K562 (cell line): ENCODE data around the gene KHSRP. TPM values are rescaled to one million over a fixed set of nuclear protein-coding genes. Genes with fewer than 3 reads are reported as not detected.

Experiments used
- ASH1L ChIP-seq: fragments of 450-650 bp; IDR thresholded peaks from 2 replicates; pipeline ENCODE4 v1.6.1; 2018; ENCODE audit warnings: borderline replicate concordance, mild to moderate bottlenecking, low read depth; ENCODE audit not compliant: partially characterized antibody
- ATF1 ChIP-seq, 2 experiments: fragments of 450-650 bp in 1 of 2; IDR thresholded peaks; 2 replicates each; pipeline ENCODE4 v1.6.1; 2016; ENCODE audit warnings: missing compliant biosample characterization in 1 of 2, missing genetic modification characterization in 1 of 2
- DDX20 ChIP-seq: fragments of 450-650 bp; IDR thresholded peaks from 2 replicates; pipeline ENCODE4 v1.6.1; 2016; ENCODE audit warnings: missing genetic modification characterization, low read depth, mild to moderate bottlenecking, missing compliant biosample characterization, moderate library complexity
- E2F1 ChIP-seq: sonication (generic); formaldehyde crosslinking; IDR thresholded peaks from 2 replicates; pipeline ENCODE4 v1.8.1; 2023; ENCODE audit warnings: mild to moderate bottlenecking, missing genetic modification reagents, moderate library complexity
- E2F8 ChIP-seq: fragments of 450-650 bp; IDR thresholded peaks from 2 replicates; pipeline ENCODE4 v1.7.1; 2018; ENCODE audit warnings: mild to moderate bottlenecking, low read depth; ENCODE audit not compliant: partially characterized antibody
- ELK1 ChIP-seq: sonication (generic); formaldehyde crosslinking; IDR thresholded peaks from 2 replicates; pipeline ENCODE4 v1.8.1; 2022; ENCODE audit warnings: missing genetic modification reagents
- ERF ChIP-seq: fragments of 450-650 bp; formaldehyde crosslinking; IDR thresholded peaks from 2 replicates; pipeline ENCODE4 v1.4.0; 2020; ENCODE audit warnings: mild to moderate bottlenecking, mixed read lengths
- ETV1 ChIP-seq: fragments of 450-650 bp; conservative IDR thresholded peaks from 2 replicates; pipeline ENCODE4 v1.6.1; 2016; ENCODE audit warnings: missing genetic modification characterization, control low read depth, low read depth, missing compliant biosample characterization
- MXD1 ChIP-seq: fragments of 250-450 bp; sonication (Bioruptor Pico); IDR thresholded peaks from 2 replicates; pipeline ENCODE4 v1.8.0; 2021; ENCODE audit warnings: borderline replicate concordance, mild to moderate bottlenecking, moderate library complexity; ENCODE audit not compliant: poor library complexity, severe bottlenecking
- NR2F6 ChIP-seq: fragments of 450-650 bp; formaldehyde crosslinking; IDR thresholded peaks from 2 replicates; pipeline ENCODE4 v1.4.0; 2020; ENCODE audit warnings: mild to moderate bottlenecking
- PHF21A ChIP-seq: fragments of 450-650 bp; IDR thresholded peaks from 2 replicates; pipeline ENCODE4 v1.6.1; 2017; ENCODE audit warnings: low read depth, borderline replicate concordance
- RBM25 ChIP-seq: fragments of 200-400 bp; formaldehyde crosslinking; IDR thresholded peaks from 2 replicates; pipeline ENCODE4 v1.6.1; 2018; ENCODE audit warnings: low read length, low read depth, moderate library complexity; ENCODE audit not compliant: severe bottlenecking
- WHSC1 ChIP-seq: IDR thresholded peaks from one replicate; pipeline ENCODE4 v1.6.1; 2012; ENCODE audit warnings: low read length, control low read depth, inconsistent platforms
- ZNF41 ChIP-seq: fragments of 250-450 bp; sonication (Bioruptor Pico); conservative IDR thresholded peaks from 2 replicates; pipeline ENCODE4 v1.4.0; 2020; ENCODE audit warnings: mild to moderate bottlenecking
- ZNF778 ChIP-seq: fragments of 450-650 bp; formaldehyde crosslinking; IDR thresholded peaks from 2 replicates; pipeline ENCODE4 v1.4.0; 2020; ENCODE audit warnings: mild to moderate bottlenecking, moderate library complexity
- ZNF780A ChIP-seq: fragments of 250-450 bp; sonication (Bioruptor Pico); IDR thresholded peaks from 2 replicates; pipeline ENCODE4 v1.5.0; 2021; ENCODE audit warnings: mild to moderate bottlenecking
- polyA plus RNA-seq, 8 experiments: library from polyadenylated mRNA; depleted of rRNA in 4 of 8; stranded (reverse) in 5 of 8; unstranded in 3 of 8; fragments of >200 nt; fragmentation: Nextera tagmentation in 2 of 8; fragmentation: Illumina TruSeq in 1 of 8; extraction: Ambion mirVana in 2 of 8; extraction: Trizol in 1 of 8; gene quantifications; 2 replicates each; pipeline versions ENCODE4 v1.2.1 to v1.2.3, GENCODE V29; 2011 to 2014; ENCODE audit warnings: inconsistent platforms in 1 of 8, missing spikeins in 1 of 8
- total RNA-seq, 7 experiments: library from RNA; depleted of rRNA in 6 of 7; stranded (reverse); fragments of >200 nt in 6 of 7; fragmentation: Illumina TruSeq in 2 of 7; extraction: Trizol in 2 of 7; gene quantifications; 2 replicates each; pipeline versions ENCODE4 v1.2.1 to v1.2.3, GENCODE V29; 2011 to 2021; ENCODE audit warnings: low replicate concordance in 1 of 7
- TF ChIP-seq, protein P1 (sequence below): fragments of 450-650 bp; IDR thresholded peaks from 2 replicates; pipeline ENCODE4 v1.6.1; 2016; ENCODE audit warnings: mild to moderate bottlenecking
- TF ChIP-seq, protein P2 (sequence below): IDR thresholded peaks from 2 replicates; pipeline ENCODE4 v1.6.1; 2016; ENCODE audit warnings: missing genetic modification characterization, missing compliant biosample characterization

Gene KHSRP
- total and polyA plus RNA-seq, 9 of the 15 experiments (the other 6 are each of a cell fraction or from before 2014, with no cell fraction given) = 4.2 to 564 (median 139) TPM

DNA sequence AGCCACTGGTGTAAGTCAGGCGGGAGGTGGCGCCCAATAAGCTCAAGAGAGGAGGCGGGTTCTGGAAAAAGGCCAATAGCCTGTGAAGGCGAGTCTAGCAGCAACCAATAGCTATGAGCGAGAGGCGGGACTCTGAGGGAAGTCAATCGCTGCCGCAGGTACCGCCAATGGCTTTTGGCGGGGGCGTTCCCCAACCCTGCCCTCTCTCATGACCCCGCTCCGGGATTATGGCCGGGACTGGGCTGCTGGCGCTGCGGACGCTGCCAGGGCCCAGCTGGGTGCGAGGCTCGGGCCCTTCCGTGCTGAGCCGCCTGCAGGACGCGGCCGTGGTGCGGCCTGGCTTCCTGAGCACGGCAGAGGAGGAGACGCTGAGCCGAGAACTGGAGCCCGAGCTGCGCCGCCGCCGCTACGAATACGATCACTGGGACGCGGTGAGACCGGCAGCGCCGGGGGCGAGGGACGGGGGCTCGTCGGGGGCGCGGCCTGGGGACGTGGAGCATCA, 52.0 kb downstream of the KHSRP start, which contains the start of gene ALKBH7 (continued):
- TF ChIP-seq DDX20 (tag) (no peak), NR2F6 (CRISPR knock-in tag) (peak; percentile 87; the same call in 1 of the 2 replicates), ERF (CRISPR knock-in tag) (0 out of 2 replicates have a peak, but pooled peaks have one; percentile 52), E2F8 (no peak), WHSC1 (no peak), PHF21A (0 out of 2 replicates have a peak, but pooled peaks have one; percentile 37), ELK1 (CRISPR knock-in tag) (no peak), ZNF780A (CRISPR knock-in tag) (no peak), ZNF778 (no peak), ATF1 (CRISPR knock-in tag; IDR thresholded peaks at IDR 0.05) (no peak), ATF1 (tag; IDR thresholded peaks at IDR 0.05) (peak; percentile 89), ASH1L (peak; percentile 100), ETV1 (tag) (no peak), MXD1 (CRISPR knock-in tag) (no peak), ZNF41 (no peak), RBM25 (peak; percentile 99), E2F1 (CRISPR knock-in tag) (no peak; the same call in 1 of the 2 replicates)
- TF ChIP-seq, protein P1, sequence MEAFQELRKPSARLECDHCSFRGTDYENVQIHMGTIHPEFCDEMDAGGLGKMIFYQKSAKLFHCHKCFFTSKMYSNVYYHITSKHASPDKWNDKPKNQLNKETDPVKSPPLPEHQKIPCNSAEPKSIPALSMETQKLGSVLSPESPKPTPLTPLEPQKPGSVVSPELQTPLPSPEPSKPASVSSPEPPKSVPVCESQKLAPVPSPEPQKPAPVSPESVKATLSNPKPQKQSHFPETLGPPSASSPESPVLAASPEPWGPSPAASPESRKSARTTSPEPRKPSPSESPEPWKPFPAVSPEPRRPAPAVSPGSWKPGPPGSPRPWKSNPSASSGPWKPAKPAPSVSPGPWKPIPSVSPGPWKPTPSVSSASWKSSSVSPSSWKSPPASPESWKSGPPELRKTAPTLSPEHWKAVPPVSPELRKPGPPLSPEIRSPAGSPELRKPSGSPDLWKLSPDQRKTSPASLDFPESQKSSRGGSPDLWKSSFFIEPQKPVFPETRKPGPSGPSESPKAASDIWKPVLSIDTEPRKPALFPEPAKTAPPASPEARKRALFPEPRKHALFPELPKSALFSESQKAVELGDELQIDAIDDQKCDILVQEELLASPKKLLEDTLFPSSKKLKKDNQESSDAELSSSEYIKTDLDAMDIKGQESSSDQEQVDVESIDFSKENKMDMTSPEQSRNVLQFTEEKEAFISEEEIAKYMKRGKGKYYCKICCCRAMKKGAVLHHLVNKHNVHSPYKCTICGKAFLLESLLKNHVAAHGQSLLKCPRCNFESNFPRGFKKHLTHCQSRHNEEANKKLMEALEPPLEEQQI = no peak
- TF ChIP-seq, protein P2, sequence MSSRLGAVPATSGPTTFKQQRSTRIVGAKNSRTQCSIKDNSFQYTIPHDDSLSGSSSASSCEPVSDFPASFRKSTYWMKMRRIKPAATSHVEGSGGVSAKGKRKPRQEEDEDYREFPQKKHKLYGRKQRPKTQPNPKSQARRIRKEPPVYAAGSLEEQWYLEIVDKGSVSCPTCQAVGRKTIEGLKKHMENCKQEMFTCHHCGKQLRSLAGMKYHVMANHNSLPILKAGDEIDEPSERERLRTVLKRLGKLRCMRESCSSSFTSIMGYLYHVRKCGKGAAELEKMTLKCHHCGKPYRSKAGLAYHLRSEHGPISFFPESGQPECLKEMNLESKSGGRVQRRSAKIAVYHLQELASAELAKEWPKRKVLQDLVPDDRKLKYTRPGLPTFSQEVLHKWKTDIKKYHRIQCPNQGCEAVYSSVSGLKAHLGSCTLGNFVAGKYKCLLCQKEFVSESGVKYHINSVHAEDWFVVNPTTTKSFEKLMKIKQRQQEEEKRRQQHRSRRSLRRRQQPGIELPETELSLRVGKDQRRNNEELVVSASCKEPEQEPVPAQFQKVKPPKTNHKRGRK (tag) = no peak
